NT2/D1 (cell line): ENCODE measurements around the gene RPL12.

Source experiments
- YY1 ChIP-seq: IDR thresholded peaks from 2 replicates; pipeline ENCODE4 v1.6.1; 2011; ENCODE audit not compliant: insufficient read length, insufficient read depth
- ZNF274 ChIP-seq: IDR thresholded peaks from 2 replicates; pipeline ENCODE4 v1.6.1; 2011; ENCODE audit warnings: mild to moderate bottlenecking, low read depth, low read length

DNA sequence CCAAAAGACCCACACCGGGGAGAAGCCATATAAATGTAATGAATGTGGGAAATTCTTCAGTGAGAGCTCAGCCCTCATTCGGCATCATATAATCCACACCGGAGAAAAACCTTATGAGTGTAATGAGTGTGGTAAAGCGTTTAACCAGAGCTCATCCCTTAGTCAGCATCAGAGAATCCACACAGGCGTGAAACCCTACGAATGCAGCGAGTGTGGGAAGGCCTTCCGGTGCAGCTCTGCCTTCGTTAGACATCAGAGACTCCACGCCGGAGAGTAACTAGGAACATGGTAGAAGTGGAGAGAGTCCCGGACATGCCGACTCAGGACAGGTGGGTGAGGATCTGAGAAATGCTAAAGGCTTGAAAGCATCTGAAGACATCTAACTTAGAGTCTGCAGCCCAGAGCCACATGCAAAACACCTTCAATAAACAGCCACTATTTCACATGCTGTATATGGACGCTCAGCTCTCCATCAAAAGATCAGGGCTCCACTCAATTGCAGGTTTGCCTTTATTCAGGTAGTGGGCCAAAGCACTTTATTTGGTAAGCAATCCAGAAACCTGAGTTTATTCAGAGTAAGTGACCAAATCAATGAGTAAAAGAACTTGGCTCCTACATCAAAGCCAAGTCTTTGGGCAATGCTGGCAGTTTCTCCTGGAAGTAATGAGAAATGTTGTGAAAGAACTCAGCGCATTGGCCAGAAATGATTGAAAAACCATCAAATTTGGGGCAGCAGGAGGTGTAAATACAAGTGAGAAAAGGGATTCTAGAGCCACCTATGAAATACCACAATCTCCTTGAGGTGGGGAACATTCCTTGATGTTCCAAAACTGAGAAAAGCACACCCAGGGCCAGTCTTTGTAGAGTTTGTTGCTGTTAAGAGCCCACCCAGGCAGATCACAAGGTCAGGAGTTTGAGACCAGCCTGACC lies 6.0 kb downstream of the RPL12 start:
- TF ChIP-seq ZNF274 = peak; percentile 59; the same call in 1 of the 2 replicates
- no peak for TF ChIP-seq YY1
